Endodermal cell (in vitro differentiated cells): Measurements from ENCODE around the gene QDPR. TPM values are rescaled to one million over a fixed set of nuclear protein-coding genes. Genes with fewer than 3 reads are reported as not detected.

Source experiments
- DNase-seq: peaks from one replicate; pipeline ENCODE4 v3.0.0-alpha.2; 2017
- H3K27ac ChIP-seq: 2 replicates; pipeline ENCODE4 v1.5.1; 2013; ENCODE audit warnings: mild to moderate bottlenecking, low read depth, low read length, moderate library complexity
- H3K27me3 ChIP-seq: 2 replicates; pipeline ENCODE4 v1.6.1; 2013; ENCODE audit warnings: mild to moderate bottlenecking, low read length, moderate library complexity; ENCODE audit not compliant: insufficient read depth, control insufficient read depth, poor library complexity, severe bottlenecking
- H3K36me3 ChIP-seq: 2 replicates; pipeline ENCODE4 v1.7.0; 2013; ENCODE audit warnings: mild to moderate bottlenecking, low read length, moderate library complexity; ENCODE audit not compliant: control insufficient read depth, insufficient read depth
- H3K4me1 ChIP-seq: one replicate; pipeline ENCODE4 v1.7.0; 2013; ENCODE audit warnings: low read length; ENCODE audit not compliant: control insufficient read depth, insufficient read depth
- H3K4me3 ChIP-seq: 2 replicates; pipeline ENCODE4 v1.5.1; 2013; ENCODE audit warnings: mild to moderate bottlenecking, low read length, moderate library complexity
- H3K9ac ChIP-seq: 2 replicates; pipeline ENCODE4 v1.6.1; 2013; ENCODE audit warnings: mild to moderate bottlenecking, low read length, moderate library complexity; ENCODE audit not compliant: poor library complexity, severe bottlenecking; ENCODE audit errors: extremely low read depth
- H3K9me3 ChIP-seq: 2 replicates; pipeline ENCODE4 v1.6.1; 2013; ENCODE audit warnings: mild to moderate bottlenecking, low read length, moderate library complexity; ENCODE audit not compliant: control insufficient read depth
- H3K27ac Mint-ChIP-seq: 2 replicates; pipeline ENCODE4 v1.8.0; 2020; ENCODE audit warnings: mixed read lengths
- H3K27me3 Mint-ChIP-seq: 2 replicates; pipeline ENCODE4 v1.8.0; 2021; ENCODE audit warnings: mild to moderate bottlenecking, mixed read lengths; ENCODE audit not compliant: insufficient read depth
- H3K36me3 Mint-ChIP-seq: 2 replicates; pipeline ENCODE4 v1.8.0; 2020; ENCODE audit warnings: low read depth, mixed read lengths
- H3K4me1 Mint-ChIP-seq: 2 replicates; pipeline ENCODE4 v1.8.0; 2020; ENCODE audit warnings: mixed read lengths
- H3K4me3 Mint-ChIP-seq: 2 replicates; pipeline ENCODE4 v1.8.0; 2020; ENCODE audit warnings: mild to moderate bottlenecking, moderate library complexity, mixed read lengths
- H3K9me3 Mint-ChIP-seq: 2 replicates; pipeline ENCODE4 v1.8.0; 2020; ENCODE audit warnings: mild to moderate bottlenecking, mixed read lengths
- CTCF ChIP-seq: fragments of 200-600 bp; sonication (generic); conservative IDR thresholded peaks from 2 replicates; pipeline ENCODE4 v1.5.0; 2021; ENCODE audit warnings: antibody characterized with exemption, mild to moderate bottlenecking
- WGBS, 2 experiments: methylation state at CpG; one replicate each; pipeline versions ENCODE4 v1.1.5 to v1.1.7; 2013; ENCODE audit warnings: missing lambda C conversion rate in 2 of 2, mixed read lengths in 1 of 2; ENCODE audit not compliant: insufficient coverage in 1 of 2, insufficient read length in 1 of 2; 5-methylcytosine and 5-hydroxymethylcytosine counted together
- total RNA-seq, 2 donors: library from RNA; stranded (reverse); fragmentation: NEBNext Ultra II Directional in 1 of 2; extraction: Animal tissue kit (Norgen Biotek cat#: 25700) in 1 of 2; gene quantifications; 2 replicates in 1 of 2; 3 replicates in 1 of 2; pipeline ENCODE4 v1.2.1, GENCODE V29; 2021

QDPR gene
- total RNA-seq, 2 donors from 2014 or later: 28.2 to 36.3 TPM

GRCh38 chr4:17489721-17490120 is 22.2 kb downstream of the QDPR start:
- peaks cover 3% of the 10 kb centered on the region for H3K4me1 Mint-ChIP-seq
- H3K27me3 Mint-ChIP-seq: no peaks in the 10 kb centered on the region
- WGBS, 2 experiments: 92 to 96% methylated on average over 4 to 8 of the region's 8 CpGs
- Histone ChIP-seq H3K27me3 (no peaks in the 10 kb centered on the region), H3K4me1 (no peaks in the 10 kb centered on the region), H3K27ac (no peak overlapping the region), H3K36me3 (peaks cover 72% of the 10 kb centered on the region), H3K9me3 (no peaks in the 10 kb centered on the region), H3K4me3 (no peak overlapping the region), H3K9ac (no peak overlapping the region)
- no peak for DNase-seq
- H3K4me3 Mint-ChIP-seq: no peak overlapping the region
- H3K9me3 Mint-ChIP-seq: no peaks in the 10 kb centered on the region
- peaks cover 50% of the 10 kb centered on the region for H3K36me3 Mint-ChIP-seq
- TF ChIP-seq CTCF: no peak
- no peak overlapping the region for H3K27ac Mint-ChIP-seq

GRCh38 chr4:17489123-17489522 is 22.8 kb downstream of the QDPR start:
- H3K4me1 ChIP-seq: no peaks in the 10 kb centered on the region
- no peak for DNase-seq
- no peak overlapping the region for H3K27ac Mint-ChIP-seq
- H3K4me3 ChIP-seq: no peak overlapping the region
- no peak overlapping the region for H3K27ac ChIP-seq
- H3K4me3 Mint-ChIP-seq: no peak overlapping the region
- H3K27me3 Mint-ChIP-seq: no peaks in the 10 kb centered on the region
- H3K9me3 ChIP-seq: no peaks in the 10 kb centered on the region
- H3K9me3 Mint-ChIP-seq: no peaks in the 10 kb centered on the region
- H3K36me3 ChIP-seq: peaks cover 66% of the 10 kb centered on the region
- H3K36me3 Mint-ChIP-seq: peaks cover 51% of the 10 kb centered on the region
- H3K27me3 ChIP-seq: no peaks in the 10 kb centered on the region
- no peak overlapping the region for H3K9ac ChIP-seq
- TF ChIP-seq CTCF: no peak
- 97 to 100% methylated on average over 1 to 5 of the region's 5 CpGs for WGBS, 2 experiments
- peaks cover under 1% of the 10 kb centered on the region for H3K4me1 Mint-ChIP-seq

GRCh38 chr4:17482716-17483115 is 29.2 kb downstream of the QDPR start:
- Histone ChIP-seq H3K4me1 (no peaks in the 10 kb centered on the region), H3K4me3 (no peak overlapping the region), H3K9me3 (no peaks in the 10 kb centered on the region), H3K36me3 (peaks cover 23% of the 10 kb centered on the region), H3K9ac (no peak overlapping the region), H3K27ac (no peak overlapping the region), H3K27me3 (no peaks in the 10 kb centered on the region)
- H3K36me3 Mint-ChIP-seq: peaks cover 21% of the 10 kb centered on the region
- H3K9me3 Mint-ChIP-seq: no peaks in the 10 kb centered on the region
- no peaks in the 10 kb centered on the region for H3K4me1 Mint-ChIP-seq
- no peak overlapping the region for H3K27ac Mint-ChIP-seq
- no peak for DNase-seq
- H3K4me3 Mint-ChIP-seq: no peak overlapping the region
- H3K27me3 Mint-ChIP-seq: no peaks in the 10 kb centered on the region
- 91 to 100% methylated on average over 2 of the region's 2 CpGs for WGBS, 2 experiments
- TF ChIP-seq CTCF: no peak
